ENCODE measurements around the gene LRRC47. TPM values are rescaled to one million over a fixed set of nuclear protein-coding genes. Genes with fewer than 3 reads are reported as not detected.

The LRRC47 gene
- total and polyA plus RNA-seq, 2 of the 13 experiments (the other 11 are each of a cell fraction or from before 2014, with no cell fraction given), result 18.3 to 52.5 TPM

GRCh38 chr1:3733094-3733882, 63.0 kb downstream of the LRRC47 start (continued):
- TF ChIP-seq SMAD3 (CRISPR knock-in tag; IDR thresholded peaks at IDR 0.05) (no peak), ISL2 (CRISPR knock-in tag; IDR thresholded peaks at IDR 0.05) (no peak), ZNF362 (CRISPR knock-in tag; IDR thresholded peaks at IDR 0.05; ENCODE audit: borderline replicate concordance) (peak; percentile 55), IKZF5 (CRISPR knock-in tag; IDR thresholded peaks at IDR 0.05) (no peak), TSC22D2 (CRISPR knock-in tag; IDR thresholded peaks at IDR 0.05; ENCODE audit: borderline replicate concordance) (no peak), ZNF543 (CRISPR knock-in tag; IDR thresholded peaks at IDR 0.05) (peak; percentile 61; the same call in 1 of the 2 replicates), SMC3 (IDR thresholded peaks at IDR 0.05; ENCODE audit: low read length) (no peak), ZNF17 (CRISPR knock-in tag; IDR thresholded peaks at IDR 0.05) (peak; percentile 35; the same call in 1 of the 2 replicates), PHF20 (CRISPR knock-in tag; IDR thresholded peaks at IDR 0.05) (peak; percentile 26; the same call in 1 of the 2 replicates), ELF3 (CRISPR knock-in tag; IDR thresholded peaks at IDR 0.05) (0 out of 2 replicates have a peak, but pooled peaks have one; percentile 31), ZNF124 (CRISPR knock-in tag; IDR thresholded peaks at IDR 0.05) (peak; percentile 22; the same call in 1 of the 2 replicates), ETS1 (CRISPR knock-in tag; IDR thresholded peaks at IDR 0.05) (no peak), CSRNP1 (CRISPR knock-in tag; IDR thresholded peaks at IDR 0.05) (0 out of 2 replicates have a peak, but pooled peaks have one; percentile 52), DMTF1 (CRISPR knock-in tag; IDR thresholded peaks at IDR 0.05) (0 out of 2 replicates have a peak, but pooled peaks have one; percentile 57), POLR2A (IDR thresholded peaks at IDR 0.05; ENCODE audit: insufficient read depth in 1 of 2, low read depth in 2 of 2, low read length in 2 of 2) (peak in 1 of 2 experiments; percentile 38; a peak in 1 of 4 replicates), MED1 (CRISPR knock-in tag; IDR thresholded peaks at IDR 0.05) (peak; percentile 60), MAX (IDR thresholded peaks at IDR 0.05) (peak; percentile 80), TEAD3 (CRISPR knock-in tag; optimal IDR thresholded peaks at IDR 0.05; ENCODE audit: borderline replicate concordance) (peak; percentile 54), MYC (CRISPR knock-in tag; IDR thresholded peaks at IDR 0.05; ENCODE audit: borderline replicate concordance) (peak; percentile 81; the same call in 1 of the 2 replicates), ZNF746 (CRISPR knock-in tag; IDR thresholded peaks at IDR 0.05) (0 out of 2 replicates have a peak, but pooled peaks have one; percentile 44), PAWR (CRISPR knock-in tag; IDR thresholded peaks at IDR 0.05; ENCODE audit: borderline replicate concordance) (no peak), KMT2A (CRISPR knock-in tag; IDR thresholded peaks at IDR 0.05) (0 out of 2 replicates have a peak, but pooled peaks have one; percentile 46)
